AG09319 (cell line): Measurements from ENCODE around the gene NPHP4.

Experiments
- DNase-seq: peaks from one replicate; pipeline ENCODE4 v3.0.0-alpha.2; 2010; ENCODE audit warnings: low read depth; ENCODE audit errors: extremely low read depth
- CTCF ChIP-seq: IDR thresholded peaks from 2 replicates; pipeline ENCODE4 v1.5.1; 2011; ENCODE audit warnings: low read depth, mild to moderate bottlenecking, inconsistent platforms, low read length, moderate library complexity

NPHP4 gene

GRCh38 chr1:5959087-5959486 lies 33.1 kb downstream of the NPHP4 start:
- TF ChIP-seq CTCF = no peak
- no peak for DNase-seq

GRCh38 chr1:5956022-5956830 lies 36.0 kb downstream of the NPHP4 start:
- no peak for TF ChIP-seq CTCF
- no peak for DNase-seq

GRCh38 chr1:5955479-5955977 lies 36.7 kb downstream of the NPHP4 start:
- TF ChIP-seq CTCF = no peak

DNA sequence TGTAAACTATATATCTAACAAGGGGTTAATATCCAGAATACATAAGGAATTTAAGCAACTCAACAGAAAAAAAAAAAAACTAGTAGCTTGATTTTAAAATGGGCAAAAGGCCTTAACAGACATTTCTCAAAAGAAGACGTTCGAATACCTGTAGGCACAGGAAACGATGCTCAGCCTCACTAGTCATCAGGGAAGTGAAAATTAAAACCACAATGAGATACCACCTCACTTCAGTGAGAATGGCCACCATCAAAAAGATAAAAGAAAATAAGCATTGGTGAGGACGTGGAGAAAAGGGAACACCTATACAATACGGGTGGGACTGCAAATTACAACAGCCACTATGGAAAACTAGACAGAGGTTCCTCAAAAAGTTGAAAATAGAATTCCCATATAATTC lies 37.3 kb downstream of the NPHP4 start:
- DNase-seq = no peak
- no peak for TF ChIP-seq CTCF

More at GRCh38 chr1:5955479-5955977, 36.7 kb downstream of the NPHP4 start:
- no peak for DNase-seq

GRCh38 chr1:5953386-5953785 lies 38.8 kb downstream of the NPHP4 start:
- TF ChIP-seq CTCF = no peak
- no peak for DNase-seq

- no peak for DNase-seq
- no peak for TF ChIP-seq CTCF
Measured at GRCh38 chr1:5951846-5952410, 40.3 kb downstream of the NPHP4 start.
